GM12878 (cell line): ENCODE data around the gene NDEL1. TPM values are rescaled to one million over a fixed set of nuclear protein-coding genes. Genes with fewer than 3 reads are reported as not detected.

Experiments used
- ATAC-seq: fragments of 200-7000 bp; cut with Tn5 transposase; 3 replicates; pipeline ENCODE4 v1.9.1; 2020; ENCODE audit warnings: mild to moderate bottlenecking, moderate library complexity
- BruUV-seq: library from RNA; stranded (reverse); fragments of 400-500 nt; replicated peaks from 2 replicates; lab custom pipeline; 2021; lab: Mats Ljungman, UMichigan
- CTCF ChIA-PET: fragments of 300-600 bp; sonication (Branson Sonifier 250); formaldehyde crosslinking; extraction: SDS; loops from one replicate; lab custom pipeline; 2021; ENCODE audit warnings: inconsistent platforms; lab: Yijun Ruan, JAX
- POLR2A ChIA-PET: fragments of 350-600 bp; formaldehyde crosslinking; extraction: SDS; loops from one replicate; lab custom pipeline; 2021; ENCODE audit warnings: inconsistent platforms; lab: Charles Lee
- RAD21 ChIA-PET: fragments of 300-600 bp; sonication (Branson Sonifier 250); formaldehyde crosslinking; loops from one replicate; lab custom pipeline; 2023; ENCODE audit warnings: antibody characterized with exemption; ENCODE audit not compliant: unreplicated experiment; lab: Charles Lee
- SMC1A ChIA-PET: fragments of 300-600 bp; sonication (Branson Sonifier 250); formaldehyde crosslinking; loops from one replicate; lab custom pipeline; 2023; ENCODE audit not compliant: unreplicated experiment, uncharacterized antibody; lab: Charles Lee
- DNase-seq: peaks from one replicate; pipeline ENCODE4 v3.0.0-alpha.2; 2011; ENCODE audit warnings: low read depth, low spot score
- FAIRE-seq: peaks from 3 replicates; lab custom pipeline; 2011; peaks lifted over from hg19 to GRCh38; lab: Jason Lieb, UNC
- H2AFZ ChIP-seq: 2 replicates; pipeline ENCODE4 v1.6.0; 2011; ENCODE audit warnings: low read depth, low read length, control low read depth; ENCODE audit not compliant: control insufficient read depth
- H3K27ac ChIP-seq: 2 replicates; pipeline ENCODE4 v1.5.1; 2011; ENCODE audit warnings: control low read depth; ENCODE audit not compliant: control insufficient read depth, insufficient read depth
- H3K27me3 ChIP-seq, 2 experiments: replicated peaks in 1 of 2; 2 replicates each; pipeline versions ENCODE4 v1.6.0 to v1.6.1; 2011; ENCODE audit warnings: low read length in 1 of 2; ENCODE audit not compliant: control insufficient read depth in 2 of 2, insufficient read depth in 2 of 2
- H3K36me3 ChIP-seq, 2 experiments: 2 replicates each; pipeline ENCODE4 v1.5.1; 2011; ENCODE audit warnings: low read length in 1 of 2; ENCODE audit not compliant: control insufficient read depth in 2 of 2, insufficient read depth in 2 of 2
- H3K4me1 ChIP-seq: 2 replicates; pipeline ENCODE4 v1.6.1; 2011; ENCODE audit warnings: mild to moderate bottlenecking, low read length, moderate library complexity, mixed read lengths; ENCODE audit not compliant: control insufficient read depth, insufficient read depth
- H3K4me2 ChIP-seq: 2 replicates; pipeline ENCODE4 v1.6.0; 2011; ENCODE audit warnings: control low read depth; ENCODE audit not compliant: control insufficient read depth, insufficient read depth
- H3K4me3 ChIP-seq: fragments of 200-600 bp; sonication (generic); 2 replicates; pipeline ENCODE4 v1.5.1; 2016
- H3K79me2 ChIP-seq: 2 replicates; pipeline ENCODE4 v1.6.0; 2011; ENCODE audit warnings: low read length; ENCODE audit not compliant: control insufficient read depth, insufficient read depth
- H3K9ac ChIP-seq: 2 replicates; pipeline ENCODE4 v1.8.0; 2011; ENCODE audit warnings: low read length, control low read depth, mixed read lengths; ENCODE audit not compliant: control insufficient read depth, insufficient read depth
- H3K9me3 ChIP-seq: replicated peaks from 3 replicates; pipeline ENCODE4 v1.5.1; 2011; ENCODE audit warnings: mild to moderate bottlenecking, low read length; ENCODE audit not compliant: control insufficient read depth, insufficient read depth
- H4K20me1 ChIP-seq: 2 replicates; pipeline ENCODE4 v1.6.0; 2011; ENCODE audit not compliant: control insufficient read depth, insufficient read depth
- CBX5 ChIP-seq: sonication (generic); IDR thresholded peaks from 2 replicates; pipeline ENCODE4 v1.6.1; 2016; ENCODE audit warnings: low read depth, moderate library complexity, mild to moderate bottlenecking, inconsistent platforms
- ESRRA ChIP-seq: IDR thresholded peaks from 2 replicates; pipeline ENCODE4 v1.6.1; 2012; ENCODE audit warnings: mild to moderate bottlenecking, low read length, improper control_type of control experiment
- FOXK2 ChIP-seq: fragments of 450-650 bp; IDR thresholded peaks from 2 replicates; pipeline ENCODE4 v1.6.1; 2017; ENCODE audit warnings: mild to moderate bottlenecking, moderate library complexity
- HDGF ChIP-seq: fragments of 450-650 bp; IDR thresholded peaks from 2 replicates; pipeline ENCODE4 v1.6.1; 2016; ENCODE audit warnings: antibody characterized with exemption
- IRF4 ChIP-seq: IDR thresholded peaks from 2 replicates; pipeline ENCODE4 v1.6.1; 2011; ENCODE audit warnings: low read depth, low read length
- IRF5 ChIP-seq: fragments of 450-650 bp; IDR thresholded peaks from 2 replicates; pipeline ENCODE4 v1.6.1; 2017; ENCODE audit warnings: borderline replicate concordance
- MTA3 ChIP-seq: IDR thresholded peaks from 2 replicates; pipeline ENCODE4 v1.6.1; 2012; ENCODE audit warnings: low read length, inconsistent platforms, borderline replicate concordance
- MYC ChIP-seq: IDR thresholded peaks from 2 replicates; pipeline ENCODE4 v1.6.1; 2011; ENCODE audit warnings: mild to moderate bottlenecking, low read length, moderate library complexity, inconsistent platforms; ENCODE audit not compliant: insufficient read depth, insufficient replicate concordance, insufficient read length, severe bottlenecking
- NFYB ChIP-seq: IDR thresholded peaks from 2 replicates; pipeline ENCODE4 v1.6.1; 2011; ENCODE audit warnings: low read depth, mild to moderate bottlenecking, low read length, improper control_type of control experiment, moderate library complexity; ENCODE audit not compliant: insufficient read depth
- NR2F1 ChIP-seq: fragments of 450-650 bp; conservative IDR thresholded peaks from 2 replicates; pipeline ENCODE4 v1.6.1; 2017; ENCODE audit warnings: mild to moderate bottlenecking
- PML ChIP-seq: IDR thresholded peaks from 2 replicates; pipeline ENCODE4 v1.6.1; 2012; ENCODE audit warnings: low read length, inconsistent platforms
- RFX5 ChIP-seq: IDR thresholded peaks from 2 replicates; pipeline ENCODE4 v1.6.1; 2011; ENCODE audit warnings: low read depth, low read length, improper control_type of control experiment
- SPI1 ChIP-seq: IDR thresholded peaks from 2 replicates; pipeline ENCODE4 v1.6.1; 2011; ENCODE audit warnings: low read depth, mild to moderate bottlenecking, low read length, moderate library complexity, borderline replicate concordance; ENCODE audit not compliant: insufficient read depth
- TCF12 ChIP-seq: IDR thresholded peaks from 2 replicates; pipeline ENCODE4 v1.6.1; 2011; ENCODE audit warnings: low read depth, mild to moderate bottlenecking, low read length
- USF2 ChIP-seq: IDR thresholded peaks from 2 replicates; pipeline ENCODE4 v1.6.1; 2011; ENCODE audit warnings: low read depth, low read length, improper control_type of control experiment, borderline replicate concordance
- WGBS: methylation state at CpG from one replicate; pipeline ENCODE4 v1.1.6; 2016; ENCODE audit warnings: low lambda C conversion rate; ENCODE audit not compliant: insufficient replicate concordance, insufficient coverage; ENCODE audit errors: missing lambda C conversion rate; 5-methylcytosine and 5-hydroxymethylcytosine counted together
- in situ Hi-C: fragments of 300-500 bp; cut with MboI; formaldehyde crosslinking; loops from 9 replicates; pipeline ENCODE4 v1.14.3; 2018; ENCODE audit warnings: mixed read lengths
- intact Hi-C: fragments of 100-400 bp; cut with micrococcal nuclease; formaldehyde crosslinking; loops from one replicate; pipeline ENCODE4 v1.14.2; 2022; ENCODE audit not compliant: unreplicated experiment
- polyA plus RNA-seq, 11 experiments: library from polyadenylated mRNA; depleted of rRNA in 4 of 11; unstranded in 6 of 11; stranded (reverse) in 5 of 11; fragments of >200 nt; fragmentation: Nextera tagmentation in 4 of 11; fragmentation: Illumina TruSeq in 1 of 11; extraction: Ambion mirVana in 4 of 11; extraction: Trizol in 1 of 11; gene quantifications; 1 replicate in 1 of 11; 2 replicates in 10 of 11; pipeline versions ENCODE4 v1.2.1 to v1.2.3, GENCODE V29; 2011 to 2016; ENCODE audit warnings: inconsistent platforms in 2 of 11, missing spikeins in 2 of 11, low read depth in 1 of 11
- total RNA-seq, 4 experiments: library from RNA; depleted of rRNA in 3 of 4; stranded (reverse); fragments of >200 nt in 3 of 4; fragmentation: Illumina TruSeq in 1 of 4; extraction: Trizol in 1 of 4; gene quantifications; 2 replicates each; pipeline versions ENCODE4 v1.2.1 to v1.2.3, GENCODE V29; 2013 to 2021
- TF ChIP-seq, protein P1 (sequence below): IDR thresholded peaks from 2 replicates; pipeline ENCODE4 v1.6.1; 2011; ENCODE audit warnings: low read depth, mild to moderate bottlenecking, low read length, moderate library complexity, borderline replicate concordance; ENCODE audit errors: extremely low read depth
- TF ChIP-seq, protein P2 (sequence below): fragments of 450-650 bp; IDR thresholded peaks from 2 replicates; pipeline ENCODE4 v1.6.1; 2017; ENCODE audit warnings: mild to moderate bottlenecking, moderate library complexity

NDEL1 gene
- total and polyA plus RNA-seq, 10 of the 15 experiments (the other 5 are each of a cell fraction or from before 2014, with no cell fraction given) = 0.72 to 41.5 (median 29.9) TPM

DNA sequence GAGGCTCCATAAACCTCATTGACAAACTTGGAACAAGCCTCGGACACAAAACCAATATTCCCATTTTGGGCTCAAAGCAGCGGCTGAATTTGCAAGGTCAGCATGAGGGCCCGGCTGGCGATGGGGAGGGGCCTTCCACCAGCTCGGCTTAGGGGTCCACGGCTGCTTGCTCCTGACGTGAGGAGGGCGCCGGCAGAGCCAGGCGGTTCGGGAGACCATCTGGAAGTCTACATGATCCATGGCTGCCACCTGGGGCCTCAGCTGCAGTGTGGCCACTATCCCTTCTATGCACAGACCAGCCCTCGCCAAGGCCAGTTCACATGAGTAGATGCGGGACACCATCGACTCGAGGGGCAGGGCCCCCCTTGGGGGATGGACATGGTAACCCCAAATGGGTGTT is 39.1 kb downstream of the NDEL1 start:
- TF ChIP-seq, protein P1, sequence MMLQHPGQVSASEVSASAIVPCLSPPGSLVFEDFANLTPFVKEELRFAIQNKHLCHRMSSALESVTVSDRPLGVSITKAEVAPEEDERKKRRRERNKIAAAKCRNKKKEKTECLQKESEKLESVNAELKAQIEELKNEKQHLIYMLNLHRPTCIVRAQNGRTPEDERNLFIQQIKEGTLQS = no peak
- no peak for TF ChIP-seq NFYB
- no peak for TF ChIP-seq ESRRA
- TF ChIP-seq FOXK2 = no peak
- TF ChIP-seq MTA3 = no peak
- no peak for TF ChIP-seq USF2
- no peak for TF ChIP-seq TCF12
- no peak for TF ChIP-seq SPI1
- no peak for TF ChIP-seq MYC
- no peak for TF ChIP-seq IRF4
- no peak for TF ChIP-seq PML
- no peak for TF ChIP-seq HDGF
- TF ChIP-seq NR2F1 = no peak
- TF ChIP-seq, protein P2, sequence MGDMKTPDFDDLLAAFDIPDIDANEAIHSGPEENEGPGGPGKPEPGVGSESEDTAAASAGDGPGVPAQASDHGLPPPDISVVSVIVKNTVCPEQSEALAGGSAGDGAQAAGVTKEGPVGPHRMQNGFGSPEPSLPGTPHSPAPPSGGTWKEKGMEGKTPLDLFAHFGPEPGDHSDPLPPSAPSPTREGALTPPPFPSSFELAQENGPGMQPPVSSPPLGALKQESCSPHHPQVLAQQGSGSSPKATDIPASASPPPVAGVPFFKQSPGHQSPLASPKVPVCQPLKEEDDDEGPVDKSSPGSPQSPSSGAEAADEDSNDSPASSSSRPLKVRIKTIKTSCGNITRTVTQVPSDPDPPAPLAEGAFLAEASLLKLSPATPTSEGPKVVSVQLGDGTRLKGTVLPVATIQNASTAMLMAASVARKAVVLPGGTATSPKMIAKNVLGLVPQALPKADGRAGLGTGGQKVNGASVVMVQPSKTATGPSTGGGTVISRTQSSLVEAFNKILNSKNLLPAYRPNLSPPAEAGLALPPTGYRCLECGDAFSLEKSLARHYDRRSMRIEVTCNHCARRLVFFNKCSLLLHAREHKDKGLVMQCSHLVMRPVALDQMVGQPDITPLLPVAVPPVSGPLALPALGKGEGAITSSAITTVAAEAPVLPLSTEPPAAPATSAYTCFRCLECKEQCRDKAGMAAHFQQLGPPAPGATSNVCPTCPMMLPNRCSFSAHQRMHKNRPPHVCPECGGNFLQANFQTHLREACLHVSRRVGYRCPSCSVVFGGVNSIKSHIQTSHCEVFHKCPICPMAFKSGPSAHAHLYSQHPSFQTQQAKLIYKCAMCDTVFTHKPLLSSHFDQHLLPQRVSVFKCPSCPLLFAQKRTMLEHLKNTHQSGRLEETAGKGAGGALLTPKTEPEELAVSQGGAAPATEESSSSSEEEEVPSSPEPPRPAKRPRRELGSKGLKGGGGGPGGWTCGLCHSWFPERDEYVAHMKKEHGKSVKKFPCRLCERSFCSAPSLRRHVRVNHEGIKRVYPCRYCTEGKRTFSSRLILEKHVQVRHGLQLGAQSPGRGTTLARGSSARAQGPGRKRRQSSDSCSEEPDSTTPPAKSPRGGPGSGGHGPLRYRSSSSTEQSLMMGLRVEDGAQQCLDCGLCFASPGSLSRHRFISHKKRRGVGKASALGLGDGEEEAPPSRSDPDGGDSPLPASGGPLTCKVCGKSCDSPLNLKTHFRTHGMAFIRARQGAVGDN = no peak
- no peak for TF ChIP-seq CBX5
- TF ChIP-seq RFX5 = no peak
- no peak for TF ChIP-seq IRF5
- no peaks in the 10 kb centered on the region for H3K4me1 ChIP-seq
- POLR2A ChIA-PET = no interaction called here
- RAD21 ChIA-PET = no interaction called here
- no peak overlapping the region for H3K4me2 ChIP-seq
- H3K9me3 ChIP-seq = no peaks in the 10 kb centered on the region
- no peak overlapping the region for H2AFZ ChIP-seq
- H3K27me3 ChIP-seq = no peaks in the 10 kb centered on the region
- in situ Hi-C loops = no loop called here
- intact Hi-C loops = no loop called here
- no peak for ATAC-seq
- no peak overlapping the region for H3K27ac ChIP-seq
- no peaks in the 10 kb centered on the region for H3K79me2 ChIP-seq
- H3K36me3 ChIP-seq = peaks cover 12 to 17% of the 10 kb centered on the region in 2 experiments; a peak in 3 of 4 replicates
- CTCF ChIA-PET = no interaction called here
- H4K20me1 ChIP-seq = no peaks in the 10 kb centered on the region; the same call in 1 of the 2 replicates
- FAIRE-seq = no peak
- WGBS = 97% methylated on average over 13 of the region's 15 CpGs
- no peak for DNase-seq
- H3K4me3 ChIP-seq = no peak overlapping the region
- H3K9ac ChIP-seq = no peak overlapping the region
- BruUV-seq = no TSS peak
- SMC1A ChIA-PET = no interaction called here
